ENCODE measurements around the gene PTRH1.

- no peak for TF ChIP-seq EZH2 (IDR thresholded peaks at IDR 0.05)
- TF ChIP-seq POLR2AphosphoS5 (IDR thresholded peaks at IDR 0.05; ENCODE audit: borderline replicate concordance, low read depth, low read length) = no peak
- no peak for TF ChIP-seq FOXP2 (optimal IDR thresholded peaks at IDR 0.05; ENCODE audit: control extremely low read depth, extremely low read length, insufficient read depth)
Measured at GRCh38 chr9:127698386-127698785, 17.1 kb downstream of the PTRH1 start.
